ENCODE measurements around the gene EXTL1. TPM values are rescaled to one million over a fixed set of nuclear protein-coding genes. Genes with fewer than 3 reads are reported as not detected.

EXTL1 gene
- total RNA-seq, 1 experiment from 2014 or later, result 1.0 TPM

DNA sequence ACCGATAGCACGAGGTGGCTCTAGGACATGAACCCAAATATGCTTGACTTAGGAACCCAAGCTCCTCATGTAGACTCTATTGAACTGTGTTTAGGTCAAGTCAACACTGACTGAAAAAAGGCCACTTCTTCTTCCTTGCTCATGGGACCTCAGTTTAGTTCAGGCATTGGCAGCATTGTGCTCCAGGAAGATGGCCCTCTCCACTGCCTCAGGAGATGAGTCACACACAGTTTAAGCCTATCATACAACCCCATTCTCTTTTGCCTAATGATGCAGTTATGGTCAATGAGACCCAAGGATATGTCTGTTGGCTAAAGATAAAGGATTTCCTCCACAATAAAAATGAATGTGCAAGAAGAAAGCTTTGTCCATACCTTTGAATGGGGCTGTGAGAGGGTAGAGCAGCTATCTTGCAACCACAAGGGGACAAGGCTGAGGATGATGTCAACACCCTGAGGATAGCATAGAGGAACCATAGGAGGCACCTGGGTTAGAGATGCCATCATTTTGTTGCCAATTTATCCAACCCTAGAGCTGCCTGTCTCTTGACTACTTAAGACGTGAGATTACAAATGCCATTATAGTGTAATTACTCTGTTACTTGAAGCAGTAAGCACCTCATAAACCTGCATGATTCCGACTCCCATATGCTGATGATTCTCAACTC is 48.9 kb downstream of the EXTL1 start:
- Histone ChIP-seq H3K4me2 (ENCODE audit: insufficient read depth, insufficient read length, low read length) (no peak overlapping the region), H2BK12ac (ENCODE audit: insufficient read length, low read depth, low read length) (no peak overlapping the region), H2BK120ac (ENCODE audit: low read depth, low read length, poor library complexity, severe bottlenecking) (no peak overlapping the region), H3K18ac (ENCODE audit: insufficient read length, low read depth, low read length) (no peak overlapping the region), H3K27ac (ENCODE audit: insufficient read length, low read depth, low read length) (no peak overlapping the region), H4K91ac (ENCODE audit: insufficient read length, low read depth, low read length) (no peak overlapping the region), H2AFZ (ENCODE audit: low read length) (no peak overlapping the region), H2BK5ac (ENCODE audit: insufficient read length, low read length) (no peak overlapping the region), H2AK5ac (ENCODE audit: insufficient read length, low read length) (no peak overlapping the region), H4K20me1 (ENCODE audit: control insufficient read depth, insufficient read depth, insufficient read length) (no peaks in the 10 kb centered on the region), H4K5ac (ENCODE audit: insufficient read length, low read depth, low read length) (no peak overlapping the region), H3T11ph (ENCODE audit: low read length) (no peak overlapping the region), H3K23ac (ENCODE audit: insufficient read length, low read depth, low read length) (no peak overlapping the region), H3K27me3 (ENCODE audit: insufficient read depth, low read length) (no peaks in the 10 kb centered on the region), H3K4me1 (ENCODE audit: insufficient read depth, low read length) (no peaks in the 10 kb centered on the region), H3K14ac (ENCODE audit: insufficient read depth, low read length) (no peak overlapping the region), H3K79me1 (ENCODE audit: insufficient read depth, low read depth, low read length, poor library complexity, severe bottlenecking) (no peaks in the 10 kb centered on the region), H3K56ac (ENCODE audit: insufficient read length, low read depth, low read length) (no peak overlapping the region), H2BK20ac (ENCODE audit: low read depth, low read length, poor library complexity, severe bottlenecking) (no peak overlapping the region), H3K9me3 (ENCODE audit: control insufficient read depth, low read depth, low read length) (no peaks in the 10 kb centered on the region), H3K79me2 (ENCODE audit: insufficient read depth, low read length) (no peaks in the 10 kb centered on the region), H3K9ac (ENCODE audit: extremely low read depth, insufficient read length, low read length) (no peak overlapping the region), H2BK15ac (ENCODE audit: low read depth, low read length) (no peak overlapping the region), H3K4ac (ENCODE audit: low read depth, low read length) (no peak overlapping the region), H3K23me2 (ENCODE audit: insufficient read length, low read depth, low read length, poor library complexity, severe bottlenecking) (no peaks in the 10 kb centered on the region), H4K8ac (replicated peaks; ENCODE audit: insufficient read length, low read depth, low read length) (no peak overlapping the region)
- TF ChIP-seq CTCF (conservative IDR thresholded peaks at IDR 0.05), result no peak
- H3K36me3 Mint-ChIP-seq (ENCODE audit: insufficient read depth in 1 of 3, low read depth in 3 of 3), result no peaks in the 10 kb centered on the region; a peak in 1 of 7 replicates
- no CpG with 5 or more reads among the region's 4 CpGs for WGBS (ENCODE audit: extremely low coverage, insufficient read length, low lambda C conversion rate)
- DNase-seq, result no peak
- H3K4me3 Mint-ChIP-seq, result no peak overlapping the region
- peaks cover 32% of the 10 kb centered on the region for H3K27me3 Mint-ChIP-seq (ENCODE audit: low read depth)
- H3K9me3 Mint-ChIP-seq, result no peaks in the 10 kb centered on the region; a peak in 1 of 5 replicates
- H3K27ac Mint-ChIP-seq, result no peak overlapping the region
- peaks cover 10 to 17% of the 10 kb centered on the region in 2 experiments for H3K4me1 Mint-ChIP-seq

Data from H9 (cell line).